ENCODE data around the gene PPP4R4.

GRCh38 chr14:94139006-94139405 lies 35.1 kb upstream of the PPP4R4 start:
- TF ChIP-seq EZH2 (IDR thresholded peaks at IDR 0.05; ENCODE audit: borderline replicate concordance, low read depth, low read length, poor library complexity, severe bottlenecking) (no peak), CTCF (conservative IDR thresholded peaks at IDR 0.05; ENCODE audit: low read depth, low read length) (no peak)
